HG03521 (cell line): ENCODE measurements around the gene NCKAP1.
"Not testable (repeated sequence)": the region's sequence is repeated elsewhere in the genome, so short reads cannot be mapped to it uniquely, and the experiment has no call there.

Experiments used
- ATAC-seq: cut with Tn5 transposase; IDR thresholded peaks from one replicate; pipeline ENCODE4 v1.9.1; 2021; ENCODE audit warnings: mild to moderate bottlenecking, moderate library complexity; ENCODE audit not compliant: unreplicated experiment

Gene NCKAP1

DNA sequence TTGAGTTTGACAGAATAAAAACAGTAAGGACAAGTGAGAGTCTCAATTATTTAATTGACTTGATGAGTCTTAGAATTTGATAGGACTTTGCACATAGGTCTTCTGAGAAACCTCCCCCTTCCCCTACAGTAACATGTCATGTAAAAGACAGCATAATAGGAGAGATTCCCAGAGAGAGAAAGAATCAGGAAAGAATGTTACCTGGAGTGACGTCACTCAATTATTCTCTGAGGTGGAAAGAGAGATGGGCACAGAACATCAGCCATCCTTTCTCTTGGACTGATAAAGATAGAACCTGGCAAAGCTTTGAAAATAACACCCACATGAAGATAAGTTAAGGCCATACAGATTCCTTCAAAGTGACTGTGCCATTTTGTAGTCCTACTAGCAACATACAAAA lies 152.5 kb downstream of the NCKAP1 start:
- no peak for ATAC-seq

DNA sequence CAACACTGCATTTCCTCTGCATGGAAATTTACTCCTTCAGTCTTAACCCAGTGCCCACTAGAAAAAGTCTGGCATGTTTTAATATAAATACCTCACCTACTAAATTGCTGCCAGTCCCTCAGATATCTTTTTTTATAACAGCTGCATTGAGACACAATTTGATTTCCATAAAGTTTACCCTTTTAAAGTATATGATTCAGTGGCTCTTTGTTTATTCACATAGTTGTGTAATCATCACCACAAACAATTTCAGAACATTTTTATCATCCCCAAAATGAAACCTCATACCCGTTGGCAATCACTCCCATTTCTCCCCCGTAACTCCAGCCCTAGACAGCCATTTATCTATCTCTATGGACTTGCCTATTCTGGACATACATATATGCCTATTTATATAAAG lies 154.8 kb downstream of the NCKAP1 start:
- ATAC-seq, result no peak

DNA sequence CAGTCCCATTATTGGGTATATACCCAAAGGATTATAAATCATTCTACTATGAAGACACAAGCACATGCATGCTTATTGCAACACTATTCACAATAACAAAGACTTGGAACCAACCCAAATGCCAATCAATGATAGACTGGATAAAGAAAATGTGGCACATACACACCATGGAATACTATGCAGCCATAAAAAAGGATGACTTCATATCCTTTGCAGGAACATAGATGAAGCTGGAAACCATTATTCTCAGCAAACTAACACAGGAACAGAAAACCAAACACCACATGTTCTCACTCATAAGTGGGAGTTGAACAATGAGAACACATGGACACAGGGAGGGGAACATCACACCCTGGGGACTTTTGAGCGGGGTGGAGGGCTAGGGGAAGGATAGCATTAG lies 158.2 kb downstream of the NCKAP1 start:
- not testable (repeated sequence) for ATAC-seq

DNA sequence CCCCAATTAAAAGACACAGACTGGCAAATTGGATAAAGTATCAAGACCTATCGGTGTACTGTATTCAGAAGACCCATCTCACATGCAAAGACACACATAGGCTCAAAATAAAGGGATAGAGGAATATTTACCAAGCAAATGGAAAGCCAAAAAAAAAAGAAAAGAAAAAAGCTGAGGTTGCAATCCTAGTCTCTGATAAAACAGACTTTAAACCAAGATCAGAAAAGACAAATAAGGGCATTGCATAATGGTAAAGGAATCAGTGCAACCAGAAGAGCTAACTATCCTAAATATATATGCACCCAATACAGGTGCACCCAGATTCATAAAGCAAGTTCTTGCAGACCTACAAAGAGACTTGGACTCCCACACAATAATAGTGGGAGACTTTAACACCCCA lies 161.6 kb downstream of the NCKAP1 start:
- ATAC-seq, result not testable (repeated sequence)

DNA sequence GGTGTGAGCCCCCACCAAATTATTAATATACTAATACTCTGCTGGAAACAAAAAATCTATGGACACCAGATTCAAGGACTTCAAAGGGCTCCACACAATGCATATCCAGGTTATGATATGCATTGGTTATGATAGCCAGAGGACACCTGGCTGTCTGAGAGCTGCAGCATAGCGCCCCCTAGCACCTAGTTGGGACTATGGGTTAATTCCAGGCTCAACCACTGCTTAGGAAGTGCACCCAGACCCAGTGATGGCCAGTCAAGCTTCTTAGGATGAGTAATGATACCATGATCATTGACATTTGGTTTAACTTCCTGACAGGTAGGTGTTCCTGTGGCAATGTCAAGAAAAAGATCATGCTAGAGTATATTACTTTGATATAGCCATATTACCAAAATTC lies 168.0 kb downstream of the NCKAP1 start:
- ATAC-seq, result no peak

DNA sequence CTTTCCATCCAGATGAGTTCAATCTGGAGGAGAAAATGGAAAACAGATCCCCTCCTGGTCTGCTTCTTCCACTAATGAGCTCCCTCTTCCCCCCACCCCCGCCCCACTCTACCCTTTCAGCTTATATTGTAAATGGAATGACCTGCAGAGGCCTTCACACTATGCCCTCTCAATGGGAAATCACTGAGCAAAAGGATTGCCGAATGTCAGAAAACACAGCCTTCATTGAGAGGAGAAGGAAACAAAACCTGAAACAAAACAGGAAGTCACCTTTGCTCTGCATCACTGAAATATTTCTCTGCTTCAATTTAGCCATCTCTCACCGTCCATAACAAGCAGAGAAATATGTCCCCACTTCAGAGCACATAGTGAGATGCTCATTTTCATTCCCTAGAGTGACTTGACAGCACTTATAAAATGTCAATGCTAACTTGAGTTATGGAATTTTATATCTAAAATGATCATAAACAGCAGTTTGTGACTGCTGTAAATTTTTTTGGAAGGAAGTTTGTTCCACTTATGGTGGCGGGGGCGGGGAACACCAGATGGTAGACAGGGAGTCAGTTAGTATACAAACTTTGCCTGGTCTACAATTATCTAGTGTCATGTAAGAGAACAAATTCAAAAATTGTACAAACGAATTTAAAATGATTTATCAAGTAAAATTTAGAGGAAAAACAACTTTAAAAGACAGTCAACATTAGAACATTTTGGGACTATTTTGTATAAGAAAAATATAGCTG lies 170.0 kb downstream of the NCKAP1 start:
- ATAC-seq, result no peak

DNA sequence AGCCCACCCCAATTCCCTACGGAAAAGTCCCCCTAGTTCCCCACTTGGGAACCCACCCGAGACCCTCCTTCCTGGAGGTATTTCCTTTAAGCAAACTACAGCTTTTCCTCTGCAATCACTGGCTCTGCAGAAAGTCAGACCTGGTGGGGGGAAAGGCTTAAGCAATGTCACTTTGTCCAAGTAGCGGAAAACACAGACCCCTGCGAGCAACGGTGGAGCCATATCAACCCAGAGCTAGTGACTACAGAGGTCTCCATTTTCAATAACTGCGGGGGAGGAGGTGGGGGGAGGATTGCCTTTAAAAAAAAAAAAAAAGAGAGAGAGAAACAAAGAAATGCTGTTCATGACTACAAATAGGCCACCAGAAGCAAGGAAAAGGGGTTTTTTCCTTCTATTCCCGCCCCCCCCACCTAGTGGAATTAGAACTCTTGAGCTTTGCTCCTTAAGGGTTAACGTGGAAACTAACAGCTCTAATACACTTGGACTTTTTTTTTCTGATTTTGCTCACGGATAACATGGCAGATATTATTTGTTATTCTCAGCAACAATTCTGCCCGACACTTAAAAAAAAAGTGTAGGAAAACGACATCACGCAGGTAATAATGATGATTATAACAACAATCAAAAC lies 170.7 kb downstream of the NCKAP1 start:
- no peak for ATAC-seq

DNA sequence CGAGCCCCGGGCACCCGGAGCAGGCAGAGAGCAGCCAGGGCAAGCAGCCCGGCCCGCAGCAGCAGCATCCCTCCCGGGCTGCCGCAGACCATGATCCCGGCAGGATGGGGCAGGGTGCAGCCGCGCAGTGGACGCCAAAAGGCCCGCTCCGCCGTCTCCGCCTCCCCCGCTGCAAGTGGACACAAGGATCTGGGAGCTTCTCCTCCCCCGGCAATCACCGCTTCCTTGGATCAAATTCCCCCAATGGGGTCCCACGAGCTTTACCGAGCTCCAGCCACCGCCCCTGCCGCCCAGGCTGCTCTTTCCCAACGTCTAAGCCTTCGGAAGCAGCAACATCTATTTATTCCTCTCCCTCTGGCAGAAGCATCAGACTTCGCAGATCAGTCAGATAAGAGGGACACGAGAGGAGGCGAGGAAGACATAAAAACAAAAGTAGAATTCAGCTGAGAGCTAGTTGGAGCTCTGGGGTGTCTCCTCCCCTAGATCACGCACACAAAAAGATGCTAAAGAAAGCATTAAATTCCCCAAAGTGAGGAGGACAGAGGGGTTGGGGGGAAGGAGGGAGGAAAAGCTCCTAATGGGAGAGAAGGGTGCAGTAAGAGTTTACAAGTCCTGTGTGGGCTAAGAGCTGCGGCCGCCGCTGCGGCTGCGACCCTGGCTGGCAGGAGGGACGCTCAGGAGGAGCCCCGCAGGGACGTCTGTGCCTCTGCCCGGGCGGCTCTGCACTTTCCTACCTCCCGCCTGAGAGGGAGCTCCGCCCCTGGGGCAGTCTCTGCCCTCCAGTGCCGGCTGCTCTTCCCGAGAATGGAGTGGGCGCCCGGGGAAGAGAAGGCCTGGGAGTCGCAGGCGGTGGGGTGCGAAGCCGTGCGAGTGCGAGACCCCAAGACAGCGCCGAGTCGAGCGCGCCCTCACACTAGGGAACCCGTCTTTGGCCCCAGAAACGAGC lies 171.5 kb downstream of the NCKAP1 start, which contains the start of gene FRZB:
TSS of gene FRZB (minus strand) at position 177 of the 946 bp plus-strand sequence. CDS start at position 92, 85 bp downstream.
- ATAC-seq, result no peak

DNA sequence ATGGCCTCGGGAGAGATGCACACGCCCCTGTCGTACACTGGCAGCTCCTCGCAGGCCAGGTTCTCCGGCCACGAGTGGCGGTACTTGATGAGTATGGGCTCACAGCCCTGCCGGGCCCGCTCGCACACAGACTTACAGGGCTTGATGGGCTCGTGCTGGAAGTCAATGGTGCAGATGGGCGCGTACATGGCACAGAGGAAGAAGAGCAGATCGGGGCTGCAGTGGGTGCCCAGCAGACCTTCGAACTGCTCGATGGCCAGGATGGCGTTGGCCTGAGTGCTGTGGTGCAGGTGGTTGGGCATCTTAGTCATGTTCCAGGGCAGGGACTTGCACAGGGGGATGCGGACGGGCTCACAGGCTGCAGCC lies 172.2 kb downstream of the NCKAP1 start:
- no peak for ATAC-seq

DNA sequence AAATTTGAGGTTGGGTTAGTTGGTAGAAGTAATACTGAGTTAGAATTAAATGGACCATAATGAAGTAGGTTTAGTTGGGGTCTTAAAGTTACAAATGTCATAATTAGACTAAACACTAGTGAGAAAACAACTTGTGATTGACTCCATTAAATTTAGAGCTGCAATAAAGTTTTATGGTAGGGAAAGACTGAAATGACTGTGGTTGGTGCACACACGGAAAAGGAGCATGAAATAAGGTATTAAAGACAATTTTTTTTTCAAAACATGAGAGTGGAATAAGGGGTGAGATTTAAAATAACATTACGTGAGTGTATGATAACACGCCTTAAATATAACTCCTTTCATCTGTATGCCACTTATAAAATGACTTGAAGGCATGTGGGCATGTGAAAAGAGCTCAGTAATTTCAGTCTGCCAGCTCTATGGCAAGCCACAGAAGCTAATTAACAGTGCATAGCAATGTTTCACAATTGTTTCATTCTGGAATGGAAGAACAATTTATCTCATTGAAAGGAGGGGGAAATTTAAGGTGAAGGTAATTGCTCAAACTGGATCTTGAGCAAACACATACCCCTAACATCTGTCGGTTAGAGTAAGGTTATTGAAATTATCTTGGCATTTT lies 173.2 kb downstream of the NCKAP1 start:
- ATAC-seq, result no peak

DNA sequence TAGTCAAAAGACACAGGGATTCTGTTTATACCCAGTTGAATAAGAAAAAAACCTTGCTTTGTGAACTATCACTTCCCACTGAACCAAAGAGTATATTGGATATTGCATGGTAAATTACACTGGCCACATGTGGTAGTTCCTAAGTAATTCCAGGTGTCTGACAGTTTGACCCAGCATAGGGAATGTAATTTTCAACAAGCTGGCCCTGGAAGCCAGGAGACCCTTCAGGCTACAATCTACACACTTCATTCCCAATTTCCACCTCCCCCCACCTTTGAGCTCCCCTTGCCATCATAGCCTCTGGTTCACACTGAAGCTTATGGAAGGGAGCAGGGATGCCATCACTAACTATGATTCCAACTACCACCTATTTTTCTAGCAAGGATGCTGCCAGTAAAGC lies 174.6 kb downstream of the NCKAP1 start:
- no peak for ATAC-seq

DNA sequence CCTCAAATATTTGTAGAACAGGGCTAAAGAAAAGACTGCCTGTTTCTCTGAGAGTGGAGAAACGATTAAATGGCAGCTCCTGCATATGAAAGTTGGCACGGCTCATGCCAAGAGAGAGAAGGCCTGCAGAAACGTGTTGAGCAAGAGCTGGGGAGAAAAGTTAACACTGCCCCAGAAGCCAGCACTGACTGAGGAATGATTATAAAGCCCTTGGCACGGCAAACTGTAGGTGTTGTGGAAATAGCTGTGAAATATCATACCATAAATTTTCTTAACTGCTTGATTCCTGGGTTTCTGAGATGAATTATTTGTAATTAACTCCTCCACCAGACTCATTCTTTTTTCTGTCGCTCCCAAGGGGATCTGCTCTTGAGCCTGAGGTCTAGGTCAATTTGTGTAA lies 176.2 kb downstream of the NCKAP1 start:
- no peak for ATAC-seq

DNA sequence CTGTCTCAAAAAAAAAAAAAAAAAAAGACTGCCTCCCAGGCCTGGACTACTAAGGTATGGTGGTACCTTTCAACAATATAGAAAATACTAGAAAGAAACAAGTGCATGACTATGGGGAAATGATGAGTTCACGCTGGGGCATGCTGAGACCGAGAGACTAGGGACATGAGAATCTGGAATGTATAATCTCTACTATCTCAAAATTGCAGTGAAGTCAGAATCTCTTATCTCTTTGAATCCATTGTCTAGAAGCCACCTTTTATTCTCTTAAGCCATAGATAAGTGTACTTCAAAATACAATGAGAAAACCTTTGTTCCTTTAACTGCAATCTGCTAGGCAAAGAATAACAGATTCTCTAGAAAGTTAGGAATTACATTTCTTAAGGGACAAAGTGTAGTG lies 177.4 kb downstream of the NCKAP1 start:
- no peak for ATAC-seq
